SK-N-SH (cell line): ENCODE data around the gene FCSK. TPM values are rescaled to one million over a fixed set of nuclear protein-coding genes. Genes with fewer than 3 reads are reported as not detected.
"Not testable (repeated sequence)": the region's sequence is repeated elsewhere in the genome, so short reads cannot be mapped to it uniquely, and the experiment has no call there.

Experiments
- CTCF ChIA-PET: fragments of 300-600, 350-600 bp; formaldehyde crosslinking; extraction: SDS; loops from one replicate; lab custom pipeline; 2021; lab: Yijun Ruan, JAX
- POLR2A ChIA-PET: fragments of 350-600 bp; sonication (Branson Sonifier 250); formaldehyde crosslinking; extraction: SDS; loops from one replicate; lab custom pipeline; 2020; ENCODE audit warnings: antibody characterized with exemption, inconsistent platforms; lab: Yijun Ruan, JAX
- DNase-seq: peaks from one replicate; pipeline ENCODE4 v3.0.0; 2012
- H2AFZ ChIP-seq: fragments of 200-600 bp; sonication (generic); 2 replicates; pipeline ENCODE4 v1.8.1; 2016; ENCODE audit warnings: antibody characterized with exemption, mild to moderate bottlenecking, low read depth
- H3F3A ChIP-seq: fragments of 200-600 bp; sonication (generic); replicated peaks from 2 replicates; pipeline ENCODE3; 2016; ENCODE audit warnings: antibody characterized with exemption, mild to moderate bottlenecking; ENCODE audit not compliant: insufficient read depth
- H3K27ac ChIP-seq, 2 experiments: fragments of 200-500 bp in 1 of 2; fragments of 200-600 bp in 1 of 2; sonication (Bioruptor generic) in 1 of 2; sonication (generic), shearing (Covaris generic) in 1 of 2; 2 replicates each; pipeline versions ENCODE4 v1.5.1 to v1.6.1; 2014 to 2016; ENCODE audit warnings: low read depth in 2 of 2, inconsistent platforms in 1 of 2, low read length in 1 of 2, mild to moderate bottlenecking in 1 of 2, mixed read lengths in 1 of 2
- H3K27me3 ChIP-seq: fragments of 200-600 bp; sonication (generic), shearing (Covaris generic); 2 replicates; pipeline ENCODE4 v1.6.1; 2016; ENCODE audit warnings: mixed run types; ENCODE audit not compliant: insufficient read depth
- H3K36me3 ChIP-seq, 2 experiments: fragments of 200-500 bp in 1 of 2; fragments of 200-600 bp in 1 of 2; sonication (Bioruptor generic) in 1 of 2; sonication (generic) in 1 of 2; replicated peaks in 1 of 2; 2 replicates each; pipeline versions ENCODE3 to v1.5.1; 2014 to 2016; ENCODE audit warnings: low read length in 1 of 2, mild to moderate bottlenecking in 1 of 2; ENCODE audit not compliant: insufficient read depth in 2 of 2, control insufficient read depth in 1 of 2
- H3K4me1 ChIP-seq, 2 experiments: fragments of 200-500 bp in 1 of 2; fragments of 200-600 bp in 1 of 2; sonication (Bioruptor generic) in 1 of 2; sonication (generic), shearing (Covaris generic) in 1 of 2; 2 replicates each; pipeline versions ENCODE4 v1.5.1 to v1.6.1; 2014 to 2016; ENCODE audit warnings: low read depth in 1 of 2, low read length in 1 of 2, mixed run types in 1 of 2; ENCODE audit not compliant: insufficient read depth in 2 of 2, control insufficient read depth in 1 of 2
- H3K4me2 ChIP-seq: fragments of 200-600 bp; sonication (generic), shearing (Covaris generic); 2 replicates; pipeline ENCODE4 v1.6.1; 2017; ENCODE audit warnings: mixed run types
- H3K4me3 ChIP-seq, 2 experiments: fragments of 200-500 bp in 1 of 2; fragments of 200-600 bp in 1 of 2; sonication (Bioruptor generic) in 1 of 2; sonication (generic), shearing (Covaris generic) in 1 of 2; 2 replicates each; pipeline versions ENCODE4 v1.5.1 to v1.8.1; 2014 to 2016; ENCODE audit warnings: low read depth in 2 of 2, inconsistent platforms in 1 of 2, low read length in 1 of 2, mild to moderate bottlenecking in 1 of 2, mixed read lengths in 1 of 2, moderate library complexity in 1 of 2
- H3K79me2 ChIP-seq: fragments of 200-600 bp; sonication (generic); 2 replicates; pipeline ENCODE4 v1.8.1; 2017; ENCODE audit warnings: mild to moderate bottlenecking; ENCODE audit not compliant: insufficient read depth
- H3K9ac ChIP-seq: fragments of 200-600 bp; sonication (generic); 2 replicates; pipeline ENCODE4 v1.6.1; 2017; ENCODE audit warnings: mixed run types
- H3K9me2 ChIP-seq: fragments of 200-600 bp; sonication (generic); 2 replicates; pipeline ENCODE4 v1.6.1; 2017; ENCODE audit warnings: mixed run types
- H3K9me3 ChIP-seq: fragments of 200-600 bp; sonication (generic); 2 replicates; pipeline ENCODE4 v1.6.1; 2017; ENCODE audit warnings: mixed run types, mild to moderate bottlenecking, moderate library complexity
- H4K20me1 ChIP-seq: fragments of 200-600 bp; sonication (generic); 2 replicates; pipeline ENCODE4 v1.6.1; 2017; ENCODE audit warnings: mild to moderate bottlenecking, mixed run types; ENCODE audit not compliant: insufficient read depth
- ELF1 ChIP-seq: IDR thresholded peaks from 2 replicates; pipeline ENCODE4 v1.4.0; 2012
- EZH2phosphoT487 ChIP-seq: fragments of 200-600 bp; sonication (generic); IDR thresholded peaks from 2 replicates; pipeline ENCODE4 v1.6.1; 2017; ENCODE audit warnings: low read depth, mixed run types, mild to moderate bottlenecking, antibody characterized with exemption, moderate library complexity, borderline replicate concordance
- FOSL2 ChIP-seq: IDR thresholded peaks from 2 replicates; pipeline ENCODE4 v1.4.0; 2012; ENCODE audit warnings: low read depth, mild to moderate bottlenecking, moderate library complexity, borderline replicate concordance
- GABPA ChIP-seq: IDR thresholded peaks from 2 replicates; pipeline ENCODE4 v1.4.0; 2012; ENCODE audit warnings: low read depth, mild to moderate bottlenecking
- GATA2 ChIP-seq: sonication (generic); formaldehyde crosslinking; IDR thresholded peaks from 2 replicates; pipeline ENCODE4 v1.5.0; 2020; ENCODE audit warnings: mild to moderate bottlenecking, missing genetic modification reagents
- MEF2A ChIP-seq: IDR thresholded peaks from 2 replicates; pipeline ENCODE4 v1.4.0; 2012; ENCODE audit warnings: low read depth, borderline replicate concordance
- MXI1 ChIP-seq: IDR thresholded peaks from 2 replicates; pipeline ENCODE4 v1.6.1; 2012; ENCODE audit warnings: mild to moderate bottlenecking, low read depth, low read length, improper control_type of control experiment
- POLR2AphosphoS5 ChIP-seq: IDR thresholded peaks from 2 replicates; pipeline ENCODE4 v1.6.1; 2012; ENCODE audit warnings: low read depth, low read length
- RFX5 ChIP-seq: IDR thresholded peaks from 2 replicates; pipeline ENCODE4 v1.6.1; 2012; ENCODE audit warnings: mild to moderate bottlenecking, improper control_type of control experiment, low read length
- RXRA ChIP-seq: IDR thresholded peaks from 2 replicates; pipeline ENCODE4 v1.4.0; 2012; ENCODE audit warnings: low read depth, mild to moderate bottlenecking, borderline replicate concordance
- SIN3A ChIP-seq: IDR thresholded peaks from 2 replicates; pipeline ENCODE4 v1.6.1; 2012; ENCODE audit warnings: low read depth, mild to moderate bottlenecking, low read length, moderate library complexity, borderline replicate concordance
- SMC3 ChIP-seq: IDR thresholded peaks from 2 replicates; pipeline ENCODE4 v1.6.1; 2012; ENCODE audit warnings: low read depth, low read length, improper control_type of control experiment
- TAF1 ChIP-seq: IDR thresholded peaks from 2 replicates; pipeline ENCODE4 v1.6.1; 2012; ENCODE audit warnings: low read depth, mild to moderate bottlenecking, low read length, moderate library complexity, borderline replicate concordance
- TCF12 ChIP-seq: IDR thresholded peaks from 2 replicates; pipeline ENCODE4 v1.4.0; 2012
- TEAD4 ChIP-seq: IDR thresholded peaks from 2 replicates; pipeline ENCODE4 v1.4.0; 2012; ENCODE audit warnings: mild to moderate bottlenecking, borderline replicate concordance; ENCODE audit not compliant: insufficient read depth
- YY1 ChIP-seq: IDR thresholded peaks from 2 replicates; pipeline ENCODE4 v1.4.0; 2012; ENCODE audit warnings: low read depth, mild to moderate bottlenecking
- WGBS: methylation state at CpG from one replicate; pipeline ENCODE4 v1.1.6; 2017; ENCODE audit warnings: low lambda C conversion rate; 5-methylcytosine and 5-hydroxymethylcytosine counted together
- polyA plus RNA-seq, 3 experiments: library from polyadenylated mRNA; depleted of rRNA; stranded (reverse); fragments of >200 nt; gene quantifications; 2 replicates each; pipeline ENCODE4 v1.2.3, GENCODE V29; 2012
- TF ChIP-seq, protein P1 (sequence below): fragments of 200-600 bp; sonication (generic); IDR thresholded peaks from 2 replicates; pipeline ENCODE4 v1.6.1; 2017; ENCODE audit warnings: antibody characterized with exemption, mild to moderate bottlenecking, moderate library complexity
- TF ChIP-seq, protein P2 (sequence below): IDR thresholded peaks from 2 replicates; pipeline ENCODE4; 2012
- TF ChIP-seq, protein P3 (sequence below): IDR thresholded peaks from 2 replicates; pipeline ENCODE4 v1.6.1; 2012; ENCODE audit warnings: mild to moderate bottlenecking, low read depth, low read length, moderate library complexity
- TF ChIP-seq, protein P4 (sequence below): IDR thresholded peaks from 2 replicates; pipeline ENCODE4 v1.4.0; 2012; ENCODE audit warnings: low read depth

The FCSK gene
- polyA plus RNA-seq, 1 of the 3 experiments (the other 2 are of a cell fraction) = 9.7 TPM

DNA sequence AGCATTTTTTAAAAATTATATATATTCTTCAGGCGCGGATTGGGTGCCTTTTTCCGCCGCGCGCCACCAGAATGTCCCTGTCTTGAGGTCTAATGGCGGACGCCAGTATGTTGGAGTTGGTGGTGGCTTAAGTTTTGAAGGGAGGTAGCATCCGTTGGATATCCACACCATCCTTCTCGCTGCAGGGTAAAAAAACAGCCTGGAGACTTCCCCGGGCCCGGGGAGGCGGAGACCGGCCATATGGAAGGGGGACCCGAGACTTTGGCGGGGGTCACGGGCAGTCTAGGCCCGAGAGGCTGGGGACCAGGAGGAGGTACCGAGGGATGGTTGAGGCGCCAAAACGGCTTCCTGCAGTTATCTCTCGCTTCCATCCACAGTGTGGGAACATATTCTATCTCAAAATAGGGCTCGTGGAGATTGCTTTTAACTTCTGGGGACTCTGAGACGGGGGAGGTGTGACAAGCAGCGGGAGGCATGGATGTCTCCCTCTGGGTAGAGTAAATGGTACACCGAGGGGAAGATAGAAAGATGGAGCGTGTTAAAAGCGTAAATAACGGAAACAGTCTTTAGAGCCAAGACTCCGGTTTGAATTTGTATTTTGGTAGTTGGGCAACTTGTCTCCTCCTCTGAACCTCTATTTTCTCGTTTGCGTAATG, 69.5 kb downstream of the FCSK start, which contains the start of gene SF3B3:
Gene SF3B3, plus strand, starts transcription at position 74 of the 656 bp plus-strand sequence. CDS start 2,841 bp downstream, outside the sequence.
- H2AFZ ChIP-seq = peak within 1 kb of the TSS; percentile 86
- peaks cover 15 to 35% of the 10 kb centered on the region in 2 experiments for H3K36me3 ChIP-seq
- peaks cover 93% of the 10 kb centered on the region for H3K79me2 ChIP-seq
- peak within 1 kb of the TSS; percentile 89 for H3K9ac ChIP-seq
- H3F3A ChIP-seq = peaks cover 46% of the 10 kb centered on the region
- no peaks in the 10 kb centered on the region for H3K9me3 ChIP-seq
- peak within 1 kb of the TSS; percentile 91 for H3K4me2 ChIP-seq
- peaks cover 14 to 31% of the 10 kb centered on the region in 2 experiments for H3K4me1 ChIP-seq
- H4K20me1 ChIP-seq = peaks cover 31% of the 10 kb centered on the region
- H3K4me3 ChIP-seq = peak within 1 kb of the TSS; percentile 72 to 90
- H3K27me3 ChIP-seq = no peaks in the 10 kb centered on the region
- peak; percentile 78 for DNase-seq
- H3K9me2 ChIP-seq = no peaks in the 10 kb centered on the region
- H3K27ac ChIP-seq = peak within 1 kb of the TSS; percentile 84 to 85
- 1% methylated on average over 24 of the region's 32 CpGs for WGBS
- CTCF ChIA-PET = interaction anchor here (1.0 to 1.8 kb wide), 2 partner anchors 115 to 130 kb away, joined by 3 read pairs; no protein-coding TSS in a partner anchor
- peak; percentile 56; the same call in 1 of the 2 replicates for TF ChIP-seq GABPA
- TF ChIP-seq, protein P1, sequence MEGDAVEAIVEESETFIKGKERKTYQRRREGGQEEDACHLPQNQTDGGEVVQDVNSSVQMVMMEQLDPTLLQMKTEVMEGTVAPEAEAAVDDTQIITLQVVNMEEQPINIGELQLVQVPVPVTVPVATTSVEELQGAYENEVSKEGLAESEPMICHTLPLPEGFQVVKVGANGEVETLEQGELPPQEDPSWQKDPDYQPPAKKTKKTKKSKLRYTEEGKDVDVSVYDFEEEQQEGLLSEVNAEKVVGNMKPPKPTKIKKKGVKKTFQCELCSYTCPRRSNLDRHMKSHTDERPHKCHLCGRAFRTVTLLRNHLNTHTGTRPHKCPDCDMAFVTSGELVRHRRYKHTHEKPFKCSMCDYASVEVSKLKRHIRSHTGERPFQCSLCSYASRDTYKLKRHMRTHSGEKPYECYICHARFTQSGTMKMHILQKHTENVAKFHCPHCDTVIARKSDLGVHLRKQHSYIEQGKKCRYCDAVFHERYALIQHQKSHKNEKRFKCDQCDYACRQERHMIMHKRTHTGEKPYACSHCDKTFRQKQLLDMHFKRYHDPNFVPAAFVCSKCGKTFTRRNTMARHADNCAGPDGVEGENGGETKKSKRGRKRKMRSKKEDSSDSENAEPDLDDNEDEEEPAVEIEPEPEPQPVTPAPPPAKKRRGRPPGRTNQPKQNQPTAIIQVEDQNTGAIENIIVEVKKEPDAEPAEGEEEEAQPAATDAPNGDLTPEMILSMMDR = no peak
- peak; percentile 98 for TF ChIP-seq TAF1
- TF ChIP-seq, protein P2, sequence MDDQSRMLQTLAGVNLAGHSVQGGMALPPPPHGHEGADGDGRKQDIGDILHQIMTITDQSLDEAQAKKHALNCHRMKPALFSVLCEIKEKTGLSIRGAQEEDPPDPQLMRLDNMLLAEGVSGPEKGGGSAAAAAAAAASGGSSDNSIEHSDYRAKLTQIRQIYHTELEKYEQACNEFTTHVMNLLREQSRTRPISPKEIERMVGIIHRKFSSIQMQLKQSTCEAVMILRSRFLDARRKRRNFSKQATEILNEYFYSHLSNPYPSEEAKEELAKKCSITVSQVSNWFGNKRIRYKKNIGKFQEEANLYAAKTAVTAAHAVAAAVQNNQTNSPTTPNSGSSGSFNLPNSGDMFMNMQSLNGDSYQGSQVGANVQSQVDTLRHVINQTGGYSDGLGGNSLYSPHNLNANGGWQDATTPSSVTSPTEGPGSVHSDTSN = no peak
- TF ChIP-seq GATA2 (CRISPR knock-in tag) = no peak
- TF ChIP-seq MXI1 = peak; percentile 56
- TF ChIP-seq SMC3 = no peak
- TF ChIP-seq, protein P3, sequence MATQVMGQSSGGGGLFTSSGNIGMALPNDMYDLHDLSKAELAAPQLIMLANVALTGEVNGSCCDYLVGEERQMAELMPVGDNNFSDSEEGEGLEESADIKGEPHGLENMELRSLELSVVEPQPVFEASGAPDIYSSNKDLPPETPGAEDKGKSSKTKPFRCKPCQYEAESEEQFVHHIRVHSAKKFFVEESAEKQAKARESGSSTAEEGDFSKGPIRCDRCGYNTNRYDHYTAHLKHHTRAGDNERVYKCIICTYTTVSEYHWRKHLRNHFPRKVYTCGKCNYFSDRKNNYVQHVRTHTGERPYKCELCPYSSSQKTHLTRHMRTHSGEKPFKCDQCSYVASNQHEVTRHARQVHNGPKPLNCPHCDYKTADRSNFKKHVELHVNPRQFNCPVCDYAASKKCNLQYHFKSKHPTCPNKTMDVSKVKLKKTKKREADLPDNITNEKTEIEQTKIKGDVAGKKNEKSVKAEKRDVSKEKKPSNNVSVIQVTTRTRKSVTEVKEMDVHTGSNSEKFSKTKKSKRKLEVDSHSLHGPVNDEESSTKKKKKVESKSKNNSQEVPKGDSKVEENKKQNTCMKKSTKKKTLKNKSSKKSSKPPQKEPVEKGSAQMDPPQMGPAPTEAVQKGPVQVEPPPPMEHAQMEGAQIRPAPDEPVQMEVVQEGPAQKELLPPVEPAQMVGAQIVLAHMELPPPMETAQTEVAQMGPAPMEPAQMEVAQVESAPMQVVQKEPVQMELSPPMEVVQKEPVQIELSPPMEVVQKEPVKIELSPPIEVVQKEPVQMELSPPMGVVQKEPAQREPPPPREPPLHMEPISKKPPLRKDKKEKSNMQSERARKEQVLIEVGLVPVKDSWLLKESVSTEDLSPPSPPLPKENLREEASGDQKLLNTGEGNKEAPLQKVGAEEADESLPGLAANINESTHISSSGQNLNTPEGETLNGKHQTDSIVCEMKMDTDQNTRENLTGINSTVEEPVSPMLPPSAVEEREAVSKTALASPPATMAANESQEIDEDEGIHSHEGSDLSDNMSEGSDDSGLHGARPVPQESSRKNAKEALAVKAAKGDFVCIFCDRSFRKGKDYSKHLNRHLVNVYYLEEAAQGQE = peak; percentile 74
- TF ChIP-seq ELF1 = peak; percentile 11; the same call in 1 of the 2 replicates
- TF ChIP-seq RXRA = no peak
- TF ChIP-seq MEF2A = no peak
- peak; percentile 94 for TF ChIP-seq POLR2AphosphoS5
- TF ChIP-seq TEAD4 = no peak; the same call in 1 of the 2 replicates
- TF ChIP-seq YY1 = peak; percentile 91
- TF ChIP-seq EZH2phosphoT487 = no peak
- no peak for TF ChIP-seq RFX5
- TF ChIP-seq TCF12 = no peak
- TF ChIP-seq SIN3A = no peak
- no peak for TF ChIP-seq FOSL2
- TF ChIP-seq, protein P4, sequence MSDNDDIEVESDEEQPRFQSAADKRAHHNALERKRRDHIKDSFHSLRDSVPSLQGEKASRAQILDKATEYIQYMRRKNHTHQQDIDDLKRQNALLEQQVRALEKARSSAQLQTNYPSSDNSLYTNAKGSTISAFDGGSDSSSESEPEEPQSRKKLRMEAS = peak; percentile 92
- POLR2A ChIA-PET = interaction anchor here (1.0 kb wide), 2 partner anchors 8 to 130 kb away, joined by 3 read pairs; no protein-coding TSS in a partner anchor

DNA sequence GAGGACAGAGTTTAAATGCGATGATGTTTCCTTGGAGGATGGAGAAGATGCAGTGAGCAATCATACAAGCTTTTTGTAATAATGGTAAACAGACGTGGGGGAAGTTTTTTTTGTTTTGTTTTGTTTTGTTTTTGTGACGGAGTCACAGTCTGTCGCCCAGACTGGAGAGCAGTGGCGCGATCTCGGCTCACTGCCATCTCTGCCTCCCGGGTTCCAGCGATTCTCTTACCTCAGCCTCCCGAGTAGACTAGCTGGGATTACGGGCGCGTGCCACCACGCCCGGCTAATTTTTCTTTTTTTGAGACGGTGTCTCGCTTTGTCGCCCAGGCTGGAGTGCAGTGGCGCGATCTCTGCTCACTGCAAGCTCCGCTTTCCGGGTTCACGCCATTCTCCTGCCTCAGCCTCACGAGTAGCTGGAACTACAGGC, 70.0 kb downstream of the FCSK start:
- peak overlapping the region; percentile 84 to 85 for H3K27ac ChIP-seq
- 3% methylated on average over 14 of the region's 24 CpGs for WGBS

More for the DNA sequence above, 70.0 kb downstream of the FCSK start:
- POLR2A ChIA-PET = interaction anchor here (1.0 kb wide), 2 partner anchors 8 to 130 kb away, joined by 3 read pairs; no protein-coding TSS in a partner anchor
- Histone ChIP-seq H3F3A (peaks cover 51% of the 10 kb centered on the region), H4K20me1 (peaks cover 36% of the 10 kb centered on the region), H3K4me2 (peak overlapping the region; percentile 91), H3K79me2 (peaks cover 95% of the 10 kb centered on the region), H3K4me1 (peaks cover 16 to 36% of the 10 kb centered on the region in 2 experiments), H3K9ac (peak overlapping the region; percentile 89), H3K4me3 (peak overlapping the region; percentile 72 to 90), H3K36me3 (peaks cover 19 to 38% of the 10 kb centered on the region in 2 experiments)
- CTCF ChIA-PET = interaction anchor here (1.1 to 1.8 kb wide), 2 partner anchors 70 to 115 kb away, joined by 3 to 4 read pairs; partner anchors contain the start of gene FCSK
- not testable (repeated sequence) for H2AFZ ChIP-seq, H3K9me3 ChIP-seq, H3K9me2 ChIP-seq, H3K27me3 ChIP-seq, DNase-seq
